ENCODE results near the gene ZNF407.

Gene ZNF407

DNA sequence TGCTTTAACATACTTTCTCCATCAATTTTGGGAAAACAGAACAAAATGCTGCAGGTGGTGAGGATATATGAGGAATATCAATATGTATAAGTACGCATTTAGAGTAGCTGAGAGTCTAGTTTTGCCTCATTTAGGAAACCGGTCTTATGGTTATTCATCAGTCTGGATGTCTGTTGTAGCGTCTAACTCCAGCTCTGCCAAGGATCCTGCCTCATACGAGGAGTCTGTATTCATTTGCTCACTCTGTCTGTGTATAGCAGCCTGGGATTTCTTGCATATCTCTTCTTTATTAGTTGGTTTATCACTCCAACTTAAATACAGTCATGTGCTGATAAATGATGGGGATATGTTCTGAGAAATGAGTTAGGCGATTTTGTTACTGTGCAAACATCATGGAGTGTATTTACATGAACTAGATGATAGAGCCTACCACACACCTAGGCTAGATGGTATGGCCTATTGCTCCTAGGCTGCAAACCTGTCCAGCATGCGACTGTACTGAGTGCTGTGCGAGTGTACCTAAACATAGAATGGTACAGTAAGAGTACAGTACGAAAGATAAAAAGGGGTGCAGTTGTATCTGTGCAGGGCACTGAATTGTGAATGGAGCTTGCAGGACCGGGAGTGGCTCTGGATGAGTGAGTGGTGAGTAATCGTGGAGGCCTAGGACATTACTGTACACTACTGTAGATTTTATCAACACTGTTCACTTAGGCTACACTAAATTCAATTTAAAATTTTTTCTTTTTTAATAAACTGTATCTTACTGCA, 148.1 kb downstream of the ZNF407 start:
- no peak for DNase-seq (ENCODE audit: low spot score)
- TF ChIP-seq, protein P1, sequence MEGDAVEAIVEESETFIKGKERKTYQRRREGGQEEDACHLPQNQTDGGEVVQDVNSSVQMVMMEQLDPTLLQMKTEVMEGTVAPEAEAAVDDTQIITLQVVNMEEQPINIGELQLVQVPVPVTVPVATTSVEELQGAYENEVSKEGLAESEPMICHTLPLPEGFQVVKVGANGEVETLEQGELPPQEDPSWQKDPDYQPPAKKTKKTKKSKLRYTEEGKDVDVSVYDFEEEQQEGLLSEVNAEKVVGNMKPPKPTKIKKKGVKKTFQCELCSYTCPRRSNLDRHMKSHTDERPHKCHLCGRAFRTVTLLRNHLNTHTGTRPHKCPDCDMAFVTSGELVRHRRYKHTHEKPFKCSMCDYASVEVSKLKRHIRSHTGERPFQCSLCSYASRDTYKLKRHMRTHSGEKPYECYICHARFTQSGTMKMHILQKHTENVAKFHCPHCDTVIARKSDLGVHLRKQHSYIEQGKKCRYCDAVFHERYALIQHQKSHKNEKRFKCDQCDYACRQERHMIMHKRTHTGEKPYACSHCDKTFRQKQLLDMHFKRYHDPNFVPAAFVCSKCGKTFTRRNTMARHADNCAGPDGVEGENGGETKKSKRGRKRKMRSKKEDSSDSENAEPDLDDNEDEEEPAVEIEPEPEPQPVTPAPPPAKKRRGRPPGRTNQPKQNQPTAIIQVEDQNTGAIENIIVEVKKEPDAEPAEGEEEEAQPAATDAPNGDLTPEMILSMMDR (IDR thresholded peaks at IDR 0.05; ENCODE audit: extremely low read depth, insufficient read depth, missing control alignments): no peak
- in situ Hi-C loops (cut with MboI; ENCODE audit: low pct_unique_long_range_greater_than_20kb, low sequenced_read_pairs, unreplicated experiment): no loop called here

DNA sequence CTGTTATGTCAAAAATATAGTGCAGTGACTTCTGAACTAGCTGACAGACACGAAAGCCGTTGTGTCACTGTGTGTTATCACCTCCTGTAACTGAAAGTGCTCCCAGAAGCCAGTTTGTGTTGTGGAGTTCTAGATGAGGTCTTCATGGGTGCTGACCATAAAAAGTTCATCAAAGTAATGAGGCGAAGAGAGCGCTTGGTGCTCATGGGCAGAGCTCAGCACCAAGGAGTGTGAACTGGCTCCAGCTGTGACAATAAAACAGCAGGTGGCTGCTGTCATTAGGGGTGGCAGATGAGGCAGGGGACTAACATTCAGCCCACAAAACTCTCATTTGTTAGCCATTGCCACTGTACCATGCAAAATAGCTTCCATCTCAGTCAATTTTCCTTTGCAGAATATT, 151.1 kb downstream of the ZNF407 start:
- DNase-seq (ENCODE audit: low spot score): no peak
- in situ Hi-C loops (cut with MboI; ENCODE audit: low pct_unique_long_range_greater_than_20kb, low sequenced_read_pairs, unreplicated experiment): no loop called here
- TF ChIP-seq, protein P1 (IDR thresholded peaks at IDR 0.05; ENCODE audit: extremely low read depth, insufficient read depth, missing control alignments): no peak

DNA sequence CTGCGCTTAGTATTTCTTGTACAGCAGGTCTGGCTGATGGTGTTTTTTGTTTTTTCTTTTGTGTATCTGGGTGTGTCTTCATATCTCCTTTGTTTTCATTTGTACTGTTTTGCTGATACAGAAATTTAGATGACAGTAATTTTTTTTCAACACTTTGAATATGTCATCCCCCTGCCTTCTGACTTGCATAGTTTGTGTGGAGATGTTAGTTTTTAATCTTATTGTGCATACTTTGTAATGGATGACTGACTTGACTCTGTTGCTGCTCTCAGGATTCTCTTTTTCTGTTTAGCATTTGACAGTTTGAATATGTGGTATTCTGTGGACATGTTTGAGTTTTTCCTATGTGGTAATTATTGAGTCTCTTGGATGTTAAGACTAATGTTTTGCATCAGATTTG, 161.3 kb downstream of the ZNF407 start:
- TF ChIP-seq, protein P1 (IDR thresholded peaks at IDR 0.05; ENCODE audit: extremely low read depth, insufficient read depth, missing control alignments): no peak
- in situ Hi-C loops (cut with MboI; ENCODE audit: low pct_unique_long_range_greater_than_20kb, low sequenced_read_pairs, unreplicated experiment): no loop called here
- DNase-seq (ENCODE audit: low spot score): no peak

DNA sequence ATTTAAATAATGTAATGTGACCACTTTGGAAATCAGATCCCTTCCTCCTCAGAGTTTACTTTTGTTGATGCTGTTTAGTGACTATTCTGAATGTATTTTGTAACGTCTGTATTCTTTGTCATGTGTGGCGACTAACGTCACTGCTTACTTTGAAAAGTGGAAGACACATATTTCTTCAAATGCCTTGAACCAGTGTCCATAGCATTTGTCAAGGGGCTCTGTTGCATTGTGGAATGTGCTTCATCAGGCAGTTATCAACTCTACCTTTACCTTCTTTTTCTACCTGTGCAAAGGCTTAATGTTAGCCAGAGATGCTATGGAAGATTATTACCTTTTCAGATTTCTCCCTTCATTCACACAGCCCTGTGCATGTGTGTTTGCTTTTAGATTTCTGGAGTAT, 162.4 kb downstream of the ZNF407 start:
- in situ Hi-C loops (cut with MboI; ENCODE audit: low pct_unique_long_range_greater_than_20kb, low sequenced_read_pairs, unreplicated experiment): no loop called here
- no peak for DNase-seq (ENCODE audit: low spot score)
- TF ChIP-seq, protein P1 (IDR thresholded peaks at IDR 0.05; ENCODE audit: extremely low read depth, insufficient read depth, missing control alignments): no peak

DNA sequence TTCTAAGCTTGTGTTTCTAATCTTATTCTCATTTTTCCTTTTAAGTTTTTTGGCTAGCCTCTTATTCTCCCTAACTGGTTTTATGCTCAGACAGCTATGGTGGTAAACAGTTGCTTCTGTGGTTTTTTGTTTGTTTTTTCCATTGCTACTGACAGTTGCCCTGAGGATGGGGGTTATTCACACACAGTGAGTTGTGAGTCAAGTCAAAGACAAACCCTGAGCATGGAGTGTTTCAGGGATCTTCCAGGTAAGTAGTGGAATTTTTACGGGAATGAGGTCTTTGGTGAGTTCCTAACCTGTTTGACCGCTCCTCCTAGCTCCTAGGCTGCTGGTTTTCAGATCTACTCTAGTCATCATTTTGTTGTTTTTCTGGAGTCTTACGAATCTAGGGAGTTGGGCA, 162.8 kb downstream of the ZNF407 start:
- no peak for DNase-seq (ENCODE audit: low spot score)
- in situ Hi-C loops (cut with MboI; ENCODE audit: low pct_unique_long_range_greater_than_20kb, low sequenced_read_pairs, unreplicated experiment): no loop called here
- TF ChIP-seq, protein P1 (IDR thresholded peaks at IDR 0.05; ENCODE audit: extremely low read depth, insufficient read depth, missing control alignments): no peak

DNA sequence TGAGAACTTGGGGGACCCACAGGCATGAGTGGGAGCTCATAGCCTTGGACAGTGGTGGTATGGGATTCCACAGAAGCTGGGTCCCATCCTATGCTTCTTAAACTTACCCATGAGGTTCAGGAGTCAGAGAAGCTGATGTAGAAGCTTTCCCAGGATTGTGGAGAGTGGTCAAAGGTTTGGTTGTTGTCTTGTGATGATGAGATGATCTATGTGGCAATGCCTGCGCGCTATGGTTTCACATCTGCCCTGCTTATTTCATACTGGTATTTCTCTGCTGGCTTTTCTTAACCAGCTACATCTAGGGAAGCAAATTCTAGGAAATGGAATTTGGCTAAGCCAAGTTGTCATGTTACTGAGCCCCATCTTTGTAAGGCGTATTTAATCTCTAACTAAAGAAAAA, 168.6 kb downstream of the ZNF407 start:
- TF ChIP-seq, protein P1 (IDR thresholded peaks at IDR 0.05; ENCODE audit: extremely low read depth, insufficient read depth, missing control alignments): no peak
- DNase-seq (ENCODE audit: low spot score): no peak
- in situ Hi-C loops (cut with MboI; ENCODE audit: low pct_unique_long_range_greater_than_20kb, low sequenced_read_pairs, unreplicated experiment): no loop called here
